GM18907 (cell line): ENCODE measurements around the gene PARP3.

Source experiments
- ATAC-seq: cut with Tn5 transposase; IDR thresholded peaks from one replicate; pipeline ENCODE4 v1.9.1; 2021; ENCODE audit warnings: mild to moderate bottlenecking, moderate library complexity; ENCODE audit not compliant: unreplicated experiment

Gene PARP3

DNA sequence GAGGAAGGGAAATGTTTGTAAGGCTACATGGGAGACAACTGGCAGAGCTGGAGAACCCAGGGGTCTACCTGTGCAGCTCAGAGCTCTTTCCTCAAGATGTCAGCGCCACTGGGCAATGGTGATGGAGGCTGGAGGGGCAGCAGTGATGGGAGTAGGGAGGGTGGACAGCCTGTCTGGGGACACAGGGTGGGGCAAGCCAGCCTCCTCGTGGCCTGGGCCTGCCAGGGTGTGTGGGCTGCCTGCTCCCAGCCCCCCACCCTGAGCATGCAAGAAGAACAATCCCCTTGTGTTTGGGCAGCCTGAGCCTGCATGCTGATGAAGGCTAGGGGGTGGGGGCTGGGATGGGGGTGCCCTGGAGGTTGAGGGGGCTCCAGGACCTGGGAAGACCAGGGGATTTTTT, 23.9 kb downstream of the PARP3 start:
- no peak for ATAC-seq

DNA sequence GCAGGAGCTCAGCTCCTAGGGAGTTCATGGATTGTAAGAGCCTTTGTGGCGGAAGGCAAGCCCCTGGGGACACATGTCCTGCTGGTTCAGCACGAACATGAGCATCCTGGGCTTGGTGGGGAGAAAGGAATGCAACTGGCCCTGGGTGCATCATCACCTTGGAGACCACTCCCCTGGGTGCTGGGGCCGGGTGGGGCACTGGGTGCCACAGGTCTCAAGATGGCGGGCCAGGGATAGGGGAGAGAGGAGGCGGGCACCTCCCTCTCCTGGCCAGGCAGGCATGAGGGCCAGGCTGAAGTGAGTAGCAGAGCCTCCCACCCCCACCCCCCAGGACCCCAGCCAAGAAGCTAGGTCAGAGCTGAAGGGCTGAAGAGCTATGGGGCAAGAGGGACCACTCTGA, 24.3 kb downstream of the PARP3 start:
- no peak for ATAC-seq

DNA sequence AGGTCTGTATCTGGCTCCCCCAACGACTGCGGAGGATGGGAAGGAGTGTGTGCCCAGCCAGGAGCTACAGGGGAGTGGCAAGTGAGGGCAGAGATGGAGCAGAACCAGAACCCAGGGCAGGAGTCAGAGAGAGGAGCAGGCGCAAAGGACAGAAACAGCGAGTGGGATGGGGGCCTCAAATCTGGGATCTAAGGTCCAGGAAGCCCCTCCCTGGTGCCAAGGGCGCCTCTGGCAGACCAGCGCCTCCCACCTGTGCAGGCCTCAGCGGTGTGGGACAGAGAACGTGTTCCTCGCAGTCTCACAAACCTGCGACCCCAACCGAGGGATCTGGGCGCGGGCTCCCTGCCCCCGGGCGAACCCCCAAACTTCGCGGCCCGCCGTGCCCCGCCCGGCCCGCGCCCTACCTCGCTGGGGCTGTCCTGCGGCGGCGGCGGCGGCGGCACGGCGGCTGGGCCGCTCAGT, 24.8 kb downstream of the PARP3 start:
- ATAC-seq, result no peak

DNA sequence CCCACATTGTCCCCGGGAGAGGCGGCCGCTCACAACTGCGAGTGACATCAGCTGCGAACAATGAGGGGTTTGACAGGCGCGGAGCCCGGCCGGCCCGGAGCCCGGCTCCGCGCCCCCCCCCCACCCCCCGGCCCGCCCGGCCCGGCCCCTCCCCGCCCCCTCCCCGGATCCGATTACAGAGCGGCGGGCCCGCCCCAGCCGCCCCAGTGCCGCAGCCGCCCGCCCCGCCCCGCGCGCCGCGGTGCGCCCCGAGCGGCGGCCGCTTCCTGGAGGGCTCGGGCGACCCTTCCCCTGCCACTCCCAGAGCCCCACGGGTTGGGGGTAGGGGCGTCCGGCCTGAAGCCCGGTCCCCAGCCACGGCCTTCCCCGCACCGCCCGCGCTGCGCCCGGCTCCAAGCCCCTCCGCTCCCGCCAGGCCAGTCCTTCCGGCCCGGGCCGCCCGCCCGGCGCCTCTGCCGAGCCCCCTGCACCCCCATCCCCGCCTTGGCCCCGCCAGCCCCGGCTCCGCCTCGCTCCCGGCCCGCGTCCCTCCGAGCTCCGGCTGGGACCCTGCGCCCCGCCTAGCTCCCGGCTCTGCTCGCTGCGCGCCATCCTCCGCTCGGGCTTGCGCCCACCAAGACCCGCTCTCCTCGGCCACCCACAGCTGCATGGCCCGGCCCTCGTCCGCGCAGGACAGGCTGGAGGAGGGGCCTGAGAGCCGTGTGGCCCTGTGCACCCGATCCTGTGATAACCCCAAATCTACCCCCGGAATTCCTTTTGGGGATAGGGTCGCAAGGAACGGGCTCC, 25.4 kb downstream of the PARP3 start, which contains the start of gene PCBP4:
Gene PCBP4, minus strand, starts transcription at position 71 of the 786 bp plus-strand sequence. CDS start 6,214 bp downstream, outside the sequence.
- peak; percentile 37 for ATAC-seq

DNA sequence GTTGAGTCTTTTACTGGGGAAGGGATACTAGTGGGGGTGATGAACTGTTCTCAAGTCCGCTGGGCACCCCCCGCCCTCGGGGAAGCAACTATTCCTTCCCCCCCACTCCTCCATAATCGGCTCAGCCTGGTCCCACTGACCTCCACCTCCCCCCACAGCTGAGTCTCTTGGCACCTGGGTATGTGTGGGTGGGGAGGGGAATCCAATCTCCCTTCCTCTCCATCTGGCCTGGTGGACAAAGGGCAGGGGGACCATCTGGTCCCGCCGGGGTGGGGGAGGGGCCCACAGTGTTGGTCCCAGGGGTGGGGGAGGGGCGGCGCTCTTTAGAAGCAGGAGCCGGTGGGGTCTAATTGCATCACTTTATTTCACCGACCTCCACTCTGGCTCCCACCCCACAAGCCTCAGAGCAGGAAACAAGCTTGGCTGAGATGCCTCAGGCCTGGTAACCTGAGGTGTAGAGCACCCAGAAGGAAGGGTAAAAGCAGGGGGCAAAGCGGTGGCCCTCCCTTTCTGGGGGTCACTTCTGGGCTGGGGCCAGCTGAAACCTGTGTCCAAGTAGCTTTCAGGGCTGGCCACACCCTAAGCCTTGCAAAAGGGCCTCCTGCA, 26.1 kb downstream of the PARP3 start:
- ATAC-seq, result no peak

DNA sequence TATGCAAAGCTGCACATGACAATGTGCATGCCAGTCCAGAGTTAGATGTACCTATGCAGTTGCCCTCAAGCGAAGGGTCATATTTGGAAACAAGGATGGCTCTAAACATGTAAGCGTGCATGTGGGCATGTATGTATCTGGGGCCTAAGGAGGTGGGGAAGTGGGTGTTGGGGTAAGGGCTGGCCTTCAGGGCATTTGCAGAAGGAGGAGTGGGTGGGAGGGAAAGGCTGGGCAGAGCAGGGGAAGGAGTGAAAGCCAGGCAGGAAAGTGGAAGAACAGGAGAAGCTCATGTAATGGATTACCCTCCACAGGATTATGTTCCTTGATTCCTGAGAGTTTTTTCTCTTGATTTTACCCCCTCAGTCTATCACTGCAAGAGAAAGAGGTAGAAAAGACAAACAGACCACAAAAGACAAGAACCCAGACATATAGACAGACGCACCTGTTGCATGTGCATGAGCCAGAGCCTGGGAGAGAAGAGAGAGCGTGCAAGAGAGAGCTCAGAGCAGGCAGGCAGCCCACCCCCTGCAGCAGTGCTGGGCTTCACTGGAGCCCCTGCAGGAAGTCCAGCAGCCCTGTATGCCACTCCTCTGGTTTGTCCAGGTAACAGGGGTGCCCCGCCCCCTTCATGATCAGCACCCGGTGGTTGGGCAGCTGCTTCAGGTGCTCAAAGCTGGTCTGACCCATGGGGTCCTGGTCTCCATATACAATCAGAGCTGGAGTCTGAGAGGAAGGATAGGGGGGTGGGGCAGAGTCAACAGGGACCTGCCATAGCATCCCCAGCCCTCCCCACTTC, 26.9 kb downstream of the PARP3 start:
- no peak for ATAC-seq

DNA sequence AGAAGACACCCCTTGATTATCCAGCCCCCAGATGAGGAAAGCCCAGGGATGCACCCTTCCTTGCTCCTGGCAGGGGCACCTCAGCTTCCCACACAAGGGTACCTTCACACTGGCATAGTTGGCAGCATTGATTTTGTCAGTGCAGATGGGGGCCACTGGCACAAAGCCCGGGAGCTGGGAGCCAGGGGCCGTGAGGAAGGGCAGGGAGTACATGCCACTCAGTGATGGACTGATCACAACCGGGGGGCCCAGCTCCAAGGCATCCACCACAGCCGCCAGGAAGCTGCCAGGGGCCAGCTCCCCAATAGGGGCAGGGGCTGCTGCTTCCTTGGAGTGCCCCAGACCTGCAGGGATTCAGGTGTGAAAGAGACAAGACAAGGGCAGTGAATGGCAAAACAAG, 27.7 kb downstream of the PARP3 start:
- ATAC-seq, result no peak

DNA sequence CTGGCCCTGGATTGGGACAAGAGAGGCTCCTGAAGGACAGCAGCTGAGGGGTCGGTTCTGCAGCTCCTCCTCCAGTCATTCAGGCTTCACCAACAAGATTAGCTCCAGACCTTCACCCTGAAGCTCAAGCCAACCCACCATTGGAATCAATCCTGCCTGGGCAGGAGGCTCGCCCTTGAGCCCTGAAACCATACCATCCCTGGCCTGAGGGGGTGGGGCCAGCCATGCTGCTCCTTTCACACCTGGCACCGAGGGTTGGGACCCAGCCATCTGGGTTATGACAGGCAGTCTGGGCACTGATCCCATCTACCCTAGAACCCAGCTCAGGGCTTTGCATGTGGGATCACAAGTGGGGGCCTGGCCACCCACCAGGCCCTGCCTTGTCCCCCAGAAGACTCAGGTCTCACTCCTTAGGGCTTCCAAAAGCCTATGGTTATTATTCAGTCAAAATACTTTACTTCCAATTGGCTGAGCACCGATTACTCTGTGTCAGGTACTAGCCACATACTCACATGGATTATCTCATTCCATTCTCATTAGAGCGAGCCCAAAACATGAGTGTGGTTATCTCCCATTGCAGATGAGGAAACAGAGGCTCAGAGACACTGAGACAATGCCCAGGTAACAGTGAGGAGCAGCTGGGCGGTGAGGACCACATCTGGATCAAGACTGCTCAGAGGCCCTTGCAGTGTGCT, 28.6 kb downstream of the PARP3 start:
- no peak for ATAC-seq

DNA sequence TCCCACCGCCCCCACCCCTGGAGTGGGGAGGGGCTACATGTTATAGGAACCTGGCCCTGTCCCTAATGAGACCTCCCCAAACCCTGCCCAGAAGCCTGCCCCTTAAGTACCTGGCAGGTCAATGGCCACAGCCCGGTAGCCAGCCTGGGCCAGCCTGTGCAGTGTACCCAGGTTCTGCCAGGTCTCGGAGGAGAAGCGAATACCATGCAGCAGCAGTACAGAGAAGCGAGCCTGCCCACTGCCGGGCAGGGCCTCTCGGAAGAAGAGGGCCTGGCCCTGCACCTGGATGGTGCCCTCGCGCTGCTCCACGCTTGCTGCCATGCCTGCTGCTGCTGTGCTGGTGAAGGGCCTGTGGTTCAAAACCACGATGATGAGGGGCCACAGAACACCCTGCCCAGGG, 29.2 kb downstream of the PARP3 start:
- ATAC-seq, result no peak

DNA sequence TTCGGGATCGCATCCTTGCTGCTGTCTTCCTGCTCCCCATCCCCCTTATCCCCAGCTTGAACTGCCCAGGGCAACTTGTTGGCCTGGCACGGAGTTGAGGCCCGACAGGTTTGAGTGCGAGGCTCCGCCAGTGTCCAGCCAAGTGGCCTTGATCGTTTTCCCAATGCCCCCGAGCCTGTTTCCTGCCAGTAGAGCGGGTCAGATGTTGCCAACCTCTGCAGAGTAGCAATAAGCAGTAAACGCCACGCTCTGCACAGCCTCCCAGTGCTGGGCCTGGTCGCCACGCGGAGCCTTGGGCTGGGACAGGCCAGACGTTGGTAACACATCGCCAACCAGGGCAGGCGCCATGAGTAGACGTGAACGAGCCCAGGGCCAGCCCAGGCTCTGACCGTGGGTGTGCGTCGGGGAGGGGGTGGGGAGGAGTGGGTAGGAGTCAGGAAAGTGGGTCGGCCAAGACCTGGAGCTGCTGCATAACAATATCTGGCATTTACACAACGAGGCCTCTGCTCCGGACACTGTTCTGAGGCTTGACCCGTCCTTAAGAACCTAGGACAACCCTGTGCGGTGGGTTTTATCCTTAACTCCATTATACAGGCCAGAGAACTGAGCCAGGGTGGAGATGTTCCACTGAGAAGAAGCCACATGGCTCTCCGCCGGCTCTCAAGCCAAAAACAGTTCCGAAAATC, 32.3 kb downstream of the PARP3 start:
- ATAC-seq, result peak; percentile 10

DNA sequence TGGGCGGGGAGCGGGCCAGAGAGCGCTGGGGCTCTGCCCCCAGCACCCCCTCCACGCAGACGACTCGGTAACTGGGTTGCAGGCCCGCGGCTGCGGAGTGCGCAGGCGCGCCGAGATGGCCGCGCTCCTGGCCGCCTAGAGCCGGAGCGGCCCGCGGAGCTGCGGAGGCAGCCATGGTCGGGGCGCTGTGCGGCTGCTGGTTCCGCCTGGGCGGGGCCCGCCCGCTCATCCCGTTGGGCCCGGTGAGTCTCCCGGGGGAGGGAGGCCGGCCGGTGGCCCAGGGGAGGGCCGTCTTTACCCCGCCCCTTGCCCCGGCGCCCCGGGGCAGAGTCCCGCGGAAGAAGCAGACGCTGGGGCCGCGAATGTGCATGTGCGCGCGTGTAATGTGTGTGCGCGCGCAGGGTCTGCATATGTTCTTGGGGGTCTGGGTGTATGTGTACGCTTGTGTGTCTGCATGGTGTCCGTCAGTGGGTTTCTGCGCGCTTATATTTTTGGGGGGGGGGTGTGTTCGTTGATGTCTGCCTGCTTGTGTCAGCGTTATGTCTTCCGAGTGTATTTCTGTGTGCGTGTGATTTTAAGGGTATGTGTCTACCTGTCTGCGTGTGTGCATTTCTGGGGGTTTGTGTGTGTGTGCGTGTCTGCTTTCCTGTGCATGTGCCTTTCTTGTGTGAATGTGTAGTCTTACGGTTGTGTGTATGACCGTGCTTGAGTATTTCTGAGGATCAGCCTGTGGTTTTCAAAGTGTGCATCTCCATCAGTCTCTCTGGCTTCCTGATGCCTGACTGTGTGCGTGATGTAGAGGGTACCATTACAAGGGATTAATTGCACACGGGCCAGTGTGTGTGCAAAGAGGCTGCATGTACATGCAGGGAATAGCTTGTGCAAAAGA, 33.0 kb downstream of the PARP3 start, which contains the start of gene ABHD14A:
Gene ABHD14A, plus strand, starts transcription at position 102 of the 889 bp plus-strand sequence. Its CDS starts 72 bp downstream, at position 174.
- peak; percentile 54 for ATAC-seq

DNA sequence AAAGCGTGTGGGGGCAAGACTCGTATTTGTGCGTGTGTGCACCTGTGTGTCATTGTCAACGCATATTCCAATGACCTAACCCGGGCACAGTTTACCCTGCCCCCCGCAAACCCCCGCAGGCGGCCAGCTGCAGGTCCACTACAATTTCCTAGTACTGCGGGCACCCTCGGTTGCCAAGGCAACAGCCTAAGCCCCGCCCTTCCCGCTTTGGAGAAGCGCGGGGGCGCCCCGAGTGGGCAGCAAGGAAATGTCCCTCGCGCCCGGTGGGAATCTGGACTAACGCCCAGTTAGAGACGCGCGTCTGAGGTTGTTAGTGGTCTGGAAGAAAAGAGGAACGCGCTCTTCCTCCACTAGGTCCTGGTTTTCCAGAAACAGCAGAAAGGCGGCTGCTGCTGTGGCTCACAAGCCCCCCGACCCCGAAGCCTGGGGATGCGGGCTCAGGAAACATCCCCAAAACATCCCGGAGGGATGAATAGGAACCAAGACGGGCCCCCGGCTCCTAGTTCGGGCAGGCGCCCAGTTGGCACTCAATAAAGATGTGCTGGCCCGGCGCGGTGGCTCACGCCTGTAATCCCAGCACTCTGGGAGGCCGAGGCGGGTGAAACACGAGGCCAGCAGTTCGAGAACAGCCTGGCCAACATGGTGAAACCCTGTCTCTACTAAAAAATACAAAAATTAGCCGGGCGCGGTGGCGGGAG, 33.8 kb downstream of the PARP3 start:
- no peak for ATAC-seq

DNA sequence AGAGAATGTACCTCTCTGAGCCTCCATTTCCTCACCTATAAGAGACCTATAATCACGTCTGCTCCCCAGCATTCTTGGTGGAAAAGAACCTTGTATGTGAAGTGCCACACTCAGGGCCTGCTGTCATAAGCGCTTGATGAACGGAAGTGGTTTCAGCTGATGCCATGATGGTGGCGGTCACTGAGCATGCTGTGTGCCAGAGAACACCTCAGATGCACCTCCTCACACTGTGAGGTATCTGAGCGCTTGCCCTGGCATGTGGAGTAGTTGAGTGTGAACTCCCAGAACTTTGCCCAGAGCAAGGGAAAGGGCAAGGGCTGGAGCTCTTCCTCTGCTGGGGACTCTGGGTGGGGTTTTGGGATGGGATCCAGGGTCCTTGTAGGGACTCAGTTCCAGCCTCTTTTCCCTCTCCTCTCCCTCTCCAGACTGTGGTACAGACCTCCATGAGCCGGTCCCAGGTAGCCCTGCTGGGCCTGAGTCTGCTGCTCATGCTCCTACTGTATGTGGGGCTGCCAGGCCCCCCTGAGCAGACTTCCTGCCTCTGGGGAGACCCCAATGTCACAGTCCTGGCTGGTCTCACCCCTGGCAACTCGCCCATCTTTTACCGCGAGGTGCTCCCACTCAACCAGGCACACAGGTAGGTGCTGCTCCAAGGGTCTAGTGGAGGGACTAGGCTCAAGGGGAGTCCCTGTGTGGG, 35.4 kb downstream of the PARP3 start:
- ATAC-seq, result no peak

DNA sequence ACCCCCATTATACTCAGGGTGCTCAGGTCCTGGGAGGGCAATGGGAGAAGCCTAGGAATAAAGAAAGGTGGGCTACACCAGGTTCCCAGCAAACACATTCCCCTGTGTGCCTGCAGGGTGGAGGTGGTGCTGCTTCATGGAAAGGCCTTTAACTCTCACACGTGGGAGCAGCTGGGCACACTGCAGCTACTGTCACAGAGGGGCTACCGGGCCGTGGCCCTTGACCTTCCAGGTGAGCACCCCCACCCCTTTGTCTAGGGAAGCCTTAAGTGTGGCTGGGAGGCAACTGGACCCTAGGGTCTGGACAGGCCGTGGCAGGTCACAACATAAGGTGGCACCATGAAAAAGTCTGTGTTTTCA, 36.0 kb downstream of the PARP3 start:
- no peak for ATAC-seq

DNA sequence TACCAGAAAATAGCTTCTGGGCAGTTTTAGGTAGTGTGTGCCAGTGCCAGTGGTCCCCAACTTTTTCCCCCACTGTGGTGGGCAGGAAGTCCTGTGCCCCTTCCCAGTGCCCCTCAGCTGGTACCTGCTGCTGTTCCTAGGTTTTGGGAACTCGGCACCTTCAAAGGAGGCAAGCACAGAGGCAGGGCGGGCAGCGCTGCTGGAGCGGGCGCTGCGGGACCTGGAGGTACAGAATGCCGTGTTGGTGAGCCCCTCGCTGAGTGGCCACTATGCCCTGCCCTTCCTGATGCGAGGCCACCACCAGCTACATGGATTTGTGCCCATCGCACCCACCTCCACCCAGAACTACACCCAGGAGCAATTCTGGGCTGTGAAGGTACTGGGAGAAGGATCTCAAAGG, 38.1 kb downstream of the PARP3 start:
- ATAC-seq, result no peak

DNA sequence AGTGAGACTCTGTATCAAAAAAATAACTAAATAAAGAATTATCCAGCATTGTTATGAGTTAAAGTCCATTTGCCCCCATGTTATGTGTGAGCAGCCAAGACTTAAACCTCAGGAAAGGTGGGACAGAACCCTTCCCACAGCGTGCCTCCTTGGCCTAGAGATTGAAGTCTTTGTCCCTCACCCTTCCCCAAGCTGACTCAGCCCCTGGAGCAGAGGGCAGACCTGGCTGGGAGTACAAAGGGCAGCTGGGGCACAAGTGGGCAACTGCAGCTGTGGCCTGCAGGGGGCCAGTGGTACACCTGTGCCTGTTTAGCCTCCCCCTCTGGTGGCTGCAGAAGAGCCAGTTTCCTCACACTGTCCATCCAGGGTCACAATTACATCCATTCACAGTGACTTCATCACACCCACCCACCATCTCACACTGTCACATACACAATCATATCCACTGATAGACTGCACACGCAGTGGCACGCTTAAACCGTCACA, 40.2 kb downstream of the PARP3 start:
- ATAC-seq, result peak; percentile 55

DNA sequence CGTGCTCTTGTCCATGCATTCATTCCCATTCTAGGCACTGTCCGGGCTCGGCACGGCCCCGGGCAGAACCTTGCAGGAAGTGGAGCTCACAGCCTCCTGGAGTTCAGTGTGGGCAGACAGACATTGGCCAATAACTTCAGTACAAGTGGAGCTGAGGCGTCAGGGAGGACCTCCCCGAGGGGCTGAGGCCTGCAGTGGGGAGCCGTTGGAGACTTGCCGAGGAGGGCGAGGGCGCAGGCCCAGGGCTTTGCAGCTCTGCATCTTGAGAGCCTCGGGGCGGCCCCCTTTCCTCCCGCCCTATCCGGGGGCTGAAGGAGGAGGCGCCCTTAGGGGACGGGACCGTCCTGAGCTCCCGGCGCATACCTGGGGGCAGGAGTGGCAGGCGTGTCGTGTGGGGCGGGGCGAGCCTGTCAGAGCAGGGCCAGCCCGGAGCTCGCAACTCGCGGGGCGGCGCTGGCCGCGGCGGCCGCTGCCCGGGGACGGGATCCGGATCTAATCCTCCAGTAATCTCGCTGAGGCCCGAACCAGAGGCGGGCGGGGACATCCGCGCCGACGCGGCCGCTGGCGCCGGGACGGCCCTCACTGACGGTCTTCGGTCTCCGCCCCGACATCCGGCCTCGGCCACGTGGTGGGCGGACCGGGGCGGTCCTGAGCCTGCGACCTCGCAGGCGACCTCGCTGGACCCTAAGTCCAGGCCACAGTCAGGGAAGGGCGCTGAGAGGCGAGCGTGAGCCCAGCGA, 40.8 kb downstream of the PARP3 start, which contains the start of gene ACY1:
Gene ACY1, plus strand, starts transcription at position 698 of the 740 bp plus-strand sequence. CDS start 530 bp downstream, outside the sequence.
- ATAC-seq, result peak; percentile 74
